ENCODE data around the gene ALK. TPM values are rescaled to one million over a fixed set of nuclear protein-coding genes. Genes with fewer than 3 reads are reported as not detected.
"Not testable (repeated sequence)": the region's sequence is repeated elsewhere in the genome, so short reads cannot be mapped to it uniquely, and the experiment has no call there.

Gene ALK
- total RNA-seq, 1 donor from 2014 or later = 1.0 TPM

DNA sequence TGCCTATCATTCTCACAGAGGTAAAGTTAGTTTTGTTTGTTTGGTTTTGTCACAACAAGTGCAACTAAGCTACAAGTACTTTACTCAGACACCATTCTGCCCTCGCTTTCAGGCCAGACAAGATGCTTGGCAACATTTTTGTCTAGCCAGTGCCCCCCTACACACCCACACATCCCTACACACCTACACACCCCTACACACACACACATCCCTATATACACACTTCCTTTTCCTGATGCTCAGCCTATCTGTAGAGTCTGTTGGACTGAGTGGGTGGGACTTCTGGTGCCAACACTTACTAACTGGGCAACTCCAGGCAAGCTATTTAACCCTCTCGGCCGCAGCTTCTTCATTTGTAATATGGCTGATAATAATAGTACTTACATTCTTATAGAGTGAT lies 161.4 kb downstream of the ALK start:
- DNase-seq (ENCODE audit: low spot score) = no peak

- no peak for DNase-seq (ENCODE audit: low spot score)
Observed at GRCh38 chr2:29759360-29759759, 162.0 kb downstream of the ALK start.

GRCh38 chr2:29755829-29756228 lies 165.6 kb downstream of the ALK start:
- DNase-seq (ENCODE audit: low spot score) = no peak

DNA sequence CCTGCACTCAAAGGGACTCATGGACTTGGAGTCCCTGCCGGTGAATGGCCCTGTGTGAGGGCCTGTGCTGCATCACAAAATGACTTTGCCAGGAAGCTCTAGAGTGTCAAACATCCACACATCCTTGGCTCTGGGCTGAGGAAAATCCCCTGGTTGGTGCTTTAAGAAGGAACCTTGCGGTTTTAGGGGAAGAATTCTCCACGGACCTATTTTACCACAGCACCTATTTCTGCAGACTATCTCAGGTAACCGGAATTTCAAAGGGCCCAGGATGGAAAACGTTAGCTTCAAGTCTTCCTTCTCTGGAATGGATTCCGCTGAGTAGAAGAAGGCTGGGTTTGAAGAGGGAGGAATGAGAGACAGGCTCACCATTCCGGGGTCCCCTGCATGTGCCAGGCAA lies 166.2 kb downstream of the ALK start:
- DNase-seq (ENCODE audit: low spot score) = no peak

DNA sequence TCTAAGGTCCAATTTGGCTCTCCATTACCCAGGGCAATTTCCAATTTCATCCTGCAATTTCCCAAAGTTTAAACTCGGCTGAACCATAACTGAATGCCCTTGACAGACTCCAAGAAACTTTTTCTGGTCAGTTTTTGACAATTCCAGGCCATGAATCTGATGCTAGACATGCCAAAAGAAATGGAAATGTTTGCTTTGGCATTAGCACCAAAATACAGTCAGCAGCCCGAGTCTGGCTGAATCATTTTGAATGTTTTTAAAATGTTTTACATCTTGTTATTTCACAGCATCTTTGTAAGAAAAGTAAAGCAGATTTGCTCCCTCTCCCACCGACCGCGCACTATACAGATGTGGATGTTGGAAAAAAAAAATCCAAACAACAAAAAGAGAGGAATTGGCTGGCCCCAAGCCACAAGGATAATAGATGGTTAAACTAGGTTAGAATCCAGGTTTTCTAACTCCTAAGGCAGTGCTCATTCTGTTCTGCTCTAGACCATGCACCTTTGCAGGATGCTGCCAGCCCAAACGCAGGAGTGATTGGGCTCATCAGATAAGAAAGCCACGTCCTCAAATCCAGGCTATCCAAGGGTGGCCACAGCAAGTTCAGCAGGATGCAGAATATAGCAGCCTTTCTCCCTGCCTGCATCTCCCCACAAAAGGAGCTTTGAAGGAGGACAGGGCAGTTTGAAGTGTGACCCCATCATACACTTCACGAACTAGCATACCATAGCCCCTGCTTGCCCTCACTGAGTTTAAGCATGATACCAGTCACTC lies 167.5 kb downstream of the ALK start:
- DNase-seq (ENCODE audit: low spot score) = no peak

DNA sequence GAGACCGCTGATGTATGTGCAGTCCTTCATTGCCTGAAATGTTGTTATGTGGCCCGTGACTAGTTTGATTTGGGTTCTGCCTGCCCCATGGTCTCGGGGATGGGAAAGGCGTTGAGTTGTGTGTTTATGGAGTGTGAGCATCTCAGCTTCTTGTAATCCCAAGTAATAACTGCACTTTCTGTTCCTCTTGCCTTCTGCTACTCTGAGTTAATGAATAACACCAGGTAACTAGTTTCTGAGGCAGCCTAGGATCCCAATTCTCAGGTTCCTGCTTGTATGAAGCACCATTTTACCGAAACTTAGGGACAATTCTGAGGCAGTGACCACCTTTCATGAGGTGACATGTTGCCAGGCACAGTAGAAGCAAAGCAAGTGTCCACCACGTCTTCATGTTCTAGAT lies 170.0 kb downstream of the ALK start:
- DNase-seq (ENCODE audit: low spot score) = no peak

GRCh38 chr2:29750463-29750862 lies 170.9 kb downstream of the ALK start:
- not testable (repeated sequence) for DNase-seq (ENCODE audit: low spot score)

DNA sequence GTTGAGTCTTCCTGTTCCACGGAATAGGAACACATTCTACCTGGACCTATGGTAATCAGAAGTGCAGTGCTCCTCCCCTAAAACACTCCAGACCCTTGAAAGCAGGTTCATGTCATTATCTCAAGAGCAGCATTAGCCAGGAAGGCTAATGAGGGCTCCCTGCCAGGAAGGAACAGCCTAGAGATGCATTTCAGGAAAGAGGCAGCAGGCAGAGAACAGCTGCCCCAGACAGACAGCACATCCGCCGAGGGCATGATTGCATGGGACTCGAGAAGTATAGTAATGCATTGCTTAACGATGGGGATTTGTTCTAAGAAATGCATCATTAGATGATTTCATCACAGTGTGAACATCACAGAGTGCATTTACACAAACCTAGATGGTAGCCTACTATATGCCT lies 171.5 kb downstream of the ALK start:
- DNase-seq (ENCODE audit: low spot score) = no peak

DNA sequence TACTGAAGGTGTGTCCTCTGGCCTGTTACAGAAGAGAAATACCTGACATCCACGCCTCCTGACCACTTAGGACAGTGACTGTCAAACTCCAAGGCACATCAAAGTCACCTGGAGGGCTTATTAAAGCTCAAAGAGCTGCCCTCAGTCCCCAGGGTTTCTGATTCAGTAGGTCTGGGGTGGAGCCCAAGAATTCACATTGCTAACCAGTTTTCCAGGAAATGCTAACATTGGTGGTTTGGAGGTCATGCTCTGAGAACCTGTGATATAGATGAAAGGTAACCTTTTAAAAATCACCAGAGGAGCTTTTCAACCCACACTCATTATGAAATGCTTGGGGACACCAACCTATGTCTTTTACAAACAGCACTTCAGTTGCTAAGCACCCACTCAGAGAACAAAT lies 172.3 kb downstream of the ALK start:
- DNase-seq (ENCODE audit: low spot score) = no peak

GRCh38 chr2:29747786-29748470 lies 173.5 kb downstream of the ALK start:
- no peak for DNase-seq (ENCODE audit: low spot score)

DNA sequence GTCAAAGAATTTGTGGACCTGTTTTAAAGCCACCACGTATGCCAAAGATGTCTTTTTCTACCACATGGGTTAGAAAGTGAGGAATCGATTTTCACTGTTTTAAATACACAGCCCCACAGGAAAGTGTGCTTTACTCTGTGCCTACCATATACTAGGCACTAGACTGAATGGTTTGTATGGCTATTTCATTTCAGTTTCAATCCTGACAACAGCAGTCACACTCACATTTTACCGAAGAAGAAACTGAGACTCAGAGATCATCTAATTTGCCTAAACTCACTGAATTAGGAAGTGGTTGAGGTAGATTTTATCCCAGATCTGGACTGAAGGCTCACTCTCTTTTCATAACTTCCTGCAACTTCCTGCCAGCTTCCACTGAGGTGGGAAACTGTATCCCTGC lies 176.4 kb downstream of the ALK start:
- DNase-seq (ENCODE audit: low spot score) = no peak

GRCh38 chr2:29743516-29743915 lies 177.9 kb downstream of the ALK start:
- DNase-seq (ENCODE audit: low spot score) = no peak

DNA sequence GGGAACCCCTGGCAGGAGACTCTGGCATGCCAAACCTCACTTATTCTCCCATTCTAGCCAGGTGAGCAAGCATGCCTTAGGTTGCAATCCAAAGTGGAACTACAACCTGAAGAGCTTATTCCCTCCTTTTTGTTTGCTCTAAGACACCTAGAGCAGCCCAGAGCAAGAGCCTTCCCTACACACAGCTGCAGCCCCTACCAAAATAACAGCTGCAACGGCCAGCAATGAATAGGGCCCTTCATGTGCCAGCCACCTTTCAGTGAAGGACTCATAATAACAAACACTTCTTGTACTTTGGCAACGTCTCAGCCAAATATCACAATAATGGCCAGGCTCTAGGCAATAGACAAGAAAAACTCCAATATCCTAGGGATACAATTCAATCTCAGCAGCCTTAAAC lies 178.7 kb downstream of the ALK start:
- DNase-seq (ENCODE audit: low spot score) = no peak

- DNase-seq (ENCODE audit: low spot score) = no peak
Observed at GRCh38 chr2:29741132-29741531, 180.3 kb downstream of the ALK start.

GRCh38 chr2:29733965-29734364 lies 187.4 kb downstream of the ALK start:
- DNase-seq (ENCODE audit: low spot score) = no peak

GRCh38 chr2:29733213-29733612 lies 188.2 kb downstream of the ALK start:
- DNase-seq (ENCODE audit: low spot score) = no peak

DNA sequence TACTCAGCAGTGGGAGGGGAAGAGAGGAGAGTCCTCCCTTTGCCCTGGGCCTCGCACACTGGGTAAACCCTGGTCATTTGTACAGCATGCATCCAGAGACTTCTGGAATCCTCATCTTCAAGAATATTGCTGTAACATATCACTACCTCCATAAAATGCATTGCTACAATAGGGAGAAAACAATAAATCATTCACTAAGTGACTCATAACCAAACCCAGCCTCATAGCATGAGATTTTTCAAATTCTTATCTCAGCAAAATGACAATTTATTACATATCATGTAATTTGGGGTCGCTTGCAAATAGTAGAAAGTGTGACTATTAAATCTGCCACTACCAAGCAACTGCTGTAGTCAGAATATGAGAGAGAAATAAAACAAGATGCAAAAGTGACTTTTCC lies 189.4 kb downstream of the ALK start:
- DNase-seq (ENCODE audit: low spot score) = no peak

GRCh38 chr2:29729932-29730331 lies 191.5 kb downstream of the ALK start:
- DNase-seq (ENCODE audit: low spot score) = no peak

GRCh38 chr2:29729401-29729800 lies 192.0 kb downstream of the ALK start:
- DNase-seq (ENCODE audit: low spot score) = no peak

GRCh38 chr2:29726976-29727375 lies 194.4 kb downstream of the ALK start:
- DNase-seq (ENCODE audit: low spot score) = no peak

GRCh38 chr2:29725610-29726009 lies 195.8 kb downstream of the ALK start:
- DNase-seq (ENCODE audit: low spot score) = no peak

GRCh38 chr2:29724282-29724681 lies 197.1 kb downstream of the ALK start:
- DNase-seq (ENCODE audit: low spot score) = no peak
